Upper lobe of right lung (tissue), 1 donor: ENCODE measurements around the gene FAM83F. TPM values are rescaled to one million over a fixed set of nuclear protein-coding genes. Genes with fewer than 3 reads are reported as not detected.

Experiments
- ATAC-seq: fragments of 200-7000 bp; cut with Tn5 transposase; one replicate; pipeline ENCODE4 v1.9.1; 2020; ENCODE audit warnings: mild to moderate bottlenecking, moderate library complexity
- DNase-seq: peaks from one replicate; pipeline ENCODE4 v3.0.0-alpha.2; 2020
- H3K27ac ChIP-seq: fragments of 200-600 bp; one replicate; pipeline ENCODE4 v1.8.0; 2022
- H3K27me3 ChIP-seq: fragments of 200-600 bp; one replicate; pipeline ENCODE4 v1.8.0; 2022; ENCODE audit warnings: mild to moderate bottlenecking
- H3K36me3 ChIP-seq: fragments of 200-600 bp; one replicate; pipeline ENCODE4 v1.8.0; 2022
- H3K4me1 ChIP-seq: fragments of 200-600 bp; one replicate; pipeline ENCODE4 v1.8.0; 2022
- H3K4me3 ChIP-seq: fragments of 200-600 bp; one replicate; pipeline ENCODE4 v1.8.0; 2022; ENCODE audit warnings: mild to moderate bottlenecking
- H3K9me3 ChIP-seq: fragments of 200-600 bp; one replicate; pipeline ENCODE4 v1.8.0; 2022
- CTCF ChIP-seq: fragments of 200-600 bp; IDR thresholded peaks from one replicate; pipeline ENCODE4 v1.8.0; 2022; ENCODE audit warnings: antibody characterized with exemption
- intact Hi-C: fragments of 100-400 bp; cut with DNase I; formaldehyde crosslinking; loops from one replicate; pipeline ENCODE4 v1.11.0; 2022
- total RNA-seq: library from RNA; stranded (reverse); fragmentation: NEBNext Ultra II Directional; extraction: Animal tissue kit (Norgen Biotek cat#: 25700); gene quantifications from one replicate; pipeline ENCODE4 v1.2.1, GENCODE V29; 2021
- donor health status: DM: no; HTN: yes; CAD: no; lungs with severe emphysema.

The FAM83F gene
- total RNA-seq, 1 donor from 2014 or later, result 0.35 TPM

DNA sequence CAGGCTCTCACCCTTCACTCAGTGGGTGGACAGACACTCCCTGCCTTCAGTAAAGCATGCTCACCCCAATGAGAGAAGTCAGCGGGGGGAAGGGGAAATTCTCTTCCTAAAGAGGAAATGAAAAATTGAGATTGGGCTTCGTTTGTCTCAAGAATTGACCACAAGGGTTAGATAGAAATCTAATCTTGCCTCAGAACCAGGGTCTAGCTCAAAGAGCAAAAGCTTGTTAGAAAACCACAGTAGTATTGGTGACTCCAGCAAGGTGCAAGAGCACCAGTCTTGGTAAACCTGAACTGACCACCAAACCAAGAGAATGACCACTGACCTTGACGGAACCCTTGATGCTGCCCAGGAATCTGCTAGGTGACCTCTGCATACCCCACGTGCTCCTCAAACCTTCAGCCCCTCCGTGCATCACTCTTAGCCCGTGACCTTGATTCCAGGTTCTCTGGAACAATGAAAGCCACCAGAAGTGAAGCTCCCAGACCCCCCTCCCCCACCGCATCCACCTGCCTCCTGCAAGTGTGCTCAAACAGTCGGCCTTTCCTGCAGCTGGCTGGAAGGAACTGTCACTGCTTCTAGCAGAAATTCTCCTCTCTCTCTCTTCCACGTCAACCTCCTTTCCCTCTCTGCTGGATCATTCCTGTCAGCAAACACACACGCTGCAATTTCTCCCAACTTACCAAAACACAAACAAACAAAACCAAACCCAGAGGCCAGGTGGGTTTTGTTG, 37.7 kb upstream of the FAM83F start:
- DNase-seq (no peak), ATAC-seq (peak; percentile 60)
- Histone ChIP-seq H3K36me3 (no peaks in the 10 kb centered on the region), H3K27ac (no peak overlapping the region), H3K27me3 (peaks cover 30% of the 10 kb centered on the region), H3K9me3 (no peaks in the 10 kb centered on the region), H3K4me3 (no peak overlapping the region), H3K4me1 (peaks cover 9% of the 10 kb centered on the region)
- intact Hi-C loops, result loop anchor here (10.0 kb wide), 1 partner anchor 58 kb away; no protein-coding TSS in a partner anchor
- TF ChIP-seq CTCF, result no peak

DNA sequence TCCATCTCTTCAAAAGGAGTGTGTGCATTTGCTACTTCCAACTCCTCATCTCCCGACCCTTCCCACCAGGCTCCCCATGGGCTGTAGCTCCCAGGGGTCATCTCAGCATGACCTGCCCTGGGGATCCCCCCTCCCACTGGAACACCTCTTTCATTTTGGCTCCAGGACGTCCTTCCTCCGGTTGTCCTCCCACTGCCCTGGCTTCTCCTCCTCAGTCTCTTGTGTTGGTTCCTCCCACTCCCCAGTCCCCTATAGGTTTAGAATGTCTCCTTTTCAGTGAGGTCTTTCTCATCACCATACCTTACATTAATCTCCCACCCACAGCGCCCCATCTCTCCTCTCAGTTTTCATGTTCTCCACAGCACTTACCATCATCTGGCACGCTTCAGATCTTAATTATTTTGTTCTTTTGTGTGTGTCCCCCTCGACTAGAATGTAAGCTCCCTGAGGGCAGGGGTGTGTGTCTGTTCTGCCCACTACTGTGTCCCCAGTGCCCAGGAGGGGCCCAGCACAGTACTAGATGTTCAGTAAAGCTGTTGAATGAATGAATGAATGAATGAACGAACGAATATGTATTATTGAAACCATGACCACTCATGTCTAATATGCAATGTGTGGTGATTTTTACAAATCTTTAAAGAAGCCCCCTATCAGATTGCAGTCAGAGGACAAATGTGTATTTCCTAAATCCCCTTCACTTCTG, 36.6 kb upstream of the FAM83F start:
- no peak for DNase-seq
- intact Hi-C loops, result loop anchor here (10.0 kb wide), 1 partner anchor 57 kb away; no protein-coding TSS in a partner anchor

GRCh38 chr22:39958949-39959639, 35.7 kb upstream of the FAM83F start:
- Histone ChIP-seq H3K9me3 (no peaks in the 10 kb centered on the region), H3K4me1 (peaks cover 5% of the 10 kb centered on the region), H3K27me3 (peaks cover 27% of the 10 kb centered on the region), H3K4me3 (no peak overlapping the region), H3K36me3 (no peaks in the 10 kb centered on the region), H3K27ac (no peak overlapping the region)
- intact Hi-C loops, result loop anchor here (10.0 kb wide), 1 partner anchor 56 kb away; no protein-coding TSS in a partner anchor
- no peak for DNase-seq
- peak; percentile 4 for ATAC-seq
- TF ChIP-seq CTCF, result no peak

More for the DNA sequence above, 36.6 kb upstream of the FAM83F start:
- ATAC-seq, result no peak
- no peak overlapping the region for H3K4me3 ChIP-seq
- H3K36me3 ChIP-seq, result no peaks in the 10 kb centered on the region
- no peak for TF ChIP-seq CTCF
- peaks cover 27% of the 10 kb centered on the region for H3K27me3 ChIP-seq
- H3K27ac ChIP-seq, result no peak overlapping the region
- H3K9me3 ChIP-seq, result no peaks in the 10 kb centered on the region
- peaks cover 9% of the 10 kb centered on the region for H3K4me1 ChIP-seq

DNA sequence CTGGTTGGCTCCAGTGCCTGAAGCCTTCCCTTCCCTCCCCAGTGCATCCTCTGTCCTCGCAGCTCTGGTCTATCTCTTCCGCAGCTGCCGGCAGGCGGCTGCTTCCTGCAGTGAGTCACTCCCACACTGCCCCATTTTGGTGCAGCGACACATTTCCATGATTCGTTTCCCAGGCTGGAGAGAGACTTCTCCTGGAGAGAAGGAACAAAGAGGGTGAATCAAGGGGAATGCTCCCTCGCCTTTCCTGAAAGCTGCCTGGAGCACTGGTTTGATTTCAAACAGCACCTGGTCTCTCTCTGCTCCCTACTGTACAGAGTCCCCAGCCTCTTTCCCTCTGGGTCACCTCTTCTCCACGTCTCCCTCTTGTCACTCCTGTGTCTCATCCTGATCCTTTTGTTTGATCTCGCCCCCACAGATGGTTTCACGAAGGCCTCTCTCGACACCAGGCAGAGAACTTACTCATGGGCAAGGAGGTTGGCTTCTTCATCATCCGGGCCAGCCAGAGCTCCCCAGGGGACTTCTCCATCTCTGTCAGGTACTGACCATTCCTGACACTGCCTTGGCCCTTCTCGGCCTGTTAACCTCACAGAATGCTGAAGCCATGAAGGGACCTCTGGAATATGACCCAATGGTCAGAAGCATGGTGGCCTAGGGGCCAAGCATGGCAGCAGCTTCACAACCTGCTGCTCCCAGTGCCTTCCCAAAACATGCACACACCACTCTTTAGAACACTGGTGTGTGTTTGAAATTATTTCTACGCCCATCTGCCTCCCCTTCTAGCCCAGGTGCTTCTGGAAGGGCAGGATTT, 34.9 kb upstream of the FAM83F start, which contains the start of gene TMA7B:
Gene TMA7B (plus strand): TSS at position 758 of the 808 bp plus-strand sequence. CDS start 3,978 bp downstream, outside the sequence.
- no peak within 1 kb of the TSS for H3K4me3 ChIP-seq
- no peaks in the 10 kb centered on the region for H3K36me3 ChIP-seq
- intact Hi-C loops, result loop anchor here (10.0 kb wide), 1 partner anchor 55 kb away; no protein-coding TSS in a partner anchor
- no peak within 1 kb of the TSS for H3K27ac ChIP-seq
- H3K4me1 ChIP-seq, result peaks cover 2% of the 10 kb centered on the region
- peaks cover 23% of the 10 kb centered on the region for H3K27me3 ChIP-seq
- no peak for DNase-seq
- TF ChIP-seq CTCF, result peak; percentile 24
- no peaks in the 10 kb centered on the region for H3K9me3 ChIP-seq
- peak; percentile 52 for ATAC-seq
